Fibroblast of gingiva (primary cell): ENCODE measurements around the gene TECR.
A peak's percentile ranks its signal among the peaks of the same experiment; 100 is the strongest.
"Not testable (repeated sequence)": the region's sequence is repeated elsewhere in the genome, so short reads cannot be mapped to it uniquely, and the experiment has no call there.

Experiments used
- DNase-seq: peaks from one replicate; pipeline ENCODE4 v3.0.0-alpha.2; 2011; ENCODE audit warnings: low read depth

TECR gene

GRCh38 chr19:14561249-14561648 lies 31.9 kb downstream of the TECR start:
- DNase-seq: no peak

DNA sequence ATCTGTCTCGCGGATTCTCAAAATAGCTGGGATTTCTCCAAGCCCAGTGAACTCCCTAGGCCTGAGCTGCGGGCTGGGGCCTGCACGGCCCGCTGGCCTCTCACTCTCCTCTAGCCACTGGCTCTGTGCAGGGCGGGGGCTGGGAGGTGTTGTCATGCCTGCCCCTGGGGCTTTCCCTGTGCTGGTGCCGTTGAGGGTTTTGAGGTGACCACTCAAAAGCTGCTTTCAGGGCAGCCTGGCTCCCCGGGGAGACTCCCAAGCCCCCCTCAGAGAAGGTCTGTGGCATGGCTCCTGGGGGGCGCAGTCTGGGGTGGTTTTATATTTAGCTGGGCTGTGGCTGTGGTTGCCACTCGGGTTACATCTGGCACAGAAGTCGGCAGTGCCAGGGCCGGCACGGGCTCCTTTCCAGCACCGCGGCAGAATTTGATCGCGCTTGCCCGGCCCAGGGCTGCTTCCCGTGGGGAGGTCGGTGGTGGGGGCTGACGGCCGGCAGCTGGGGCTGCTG lies 32.5 kb downstream of the TECR start:
- peak; percentile 83 for DNase-seq

DNA sequence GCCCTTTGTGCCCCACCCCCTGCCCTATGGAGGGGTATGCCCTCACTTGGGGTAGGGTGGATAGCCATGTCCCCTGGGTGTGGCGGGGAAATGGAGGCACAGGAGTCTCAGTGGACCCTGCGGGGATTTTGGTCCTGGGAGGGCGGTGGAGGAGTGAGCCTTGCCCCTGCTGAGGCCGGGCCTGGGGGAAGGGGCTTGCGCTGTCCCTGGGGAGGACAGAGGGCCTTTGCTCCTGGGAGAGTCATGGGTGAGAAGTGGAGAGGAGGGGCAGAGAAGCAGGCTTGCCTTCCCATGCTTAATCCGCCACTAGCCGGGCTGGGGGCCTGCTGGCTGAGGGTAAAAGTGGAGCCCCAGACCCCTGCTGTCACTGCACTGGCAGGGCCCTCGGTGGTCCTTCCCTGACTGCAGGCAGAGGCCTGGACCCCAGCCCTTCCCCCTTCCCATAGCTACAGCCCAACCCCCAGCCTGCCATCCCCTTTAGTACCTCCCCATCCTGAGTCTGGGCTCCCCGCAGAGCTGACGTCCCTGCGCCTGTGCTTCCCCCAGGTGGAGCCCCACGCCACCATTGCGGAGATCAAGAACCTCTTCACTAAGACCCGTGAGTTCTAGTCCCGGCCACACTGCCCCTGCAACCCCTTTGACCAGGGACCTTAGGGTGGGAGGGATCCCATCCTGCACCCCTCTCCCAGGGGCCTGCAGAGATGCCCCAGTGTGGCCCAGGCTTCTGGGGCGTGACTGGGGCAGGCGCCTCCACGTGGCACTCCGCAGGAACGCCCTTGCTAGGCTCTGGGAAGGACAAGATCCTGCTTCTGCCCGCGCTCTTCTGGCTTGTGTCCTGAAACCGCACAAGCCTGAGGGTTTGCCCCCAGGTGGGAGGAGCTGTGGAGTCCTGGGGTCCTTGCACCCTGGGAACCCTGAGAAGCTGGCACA lies 33.5 kb downstream of the TECR start:
- no peak for DNase-seq

DNA sequence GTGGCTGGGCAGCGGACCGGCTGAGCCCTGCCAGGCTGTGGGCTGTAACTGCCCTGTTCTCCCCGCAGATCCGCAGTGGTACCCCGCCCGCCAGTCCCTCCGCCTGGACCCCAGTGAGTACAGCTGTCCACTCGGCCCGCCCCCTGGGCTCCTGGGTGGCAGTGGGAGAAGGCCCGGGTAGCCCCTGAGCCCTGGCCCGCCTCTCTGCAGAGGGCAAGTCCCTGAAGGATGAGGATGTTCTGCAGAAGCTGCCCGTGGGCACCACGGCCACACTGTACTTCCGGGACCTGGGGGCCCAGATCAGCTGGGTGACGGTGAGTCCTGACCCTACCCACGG lies 34.2 kb downstream of the TECR start:
- DNase-seq: no peak

DNA sequence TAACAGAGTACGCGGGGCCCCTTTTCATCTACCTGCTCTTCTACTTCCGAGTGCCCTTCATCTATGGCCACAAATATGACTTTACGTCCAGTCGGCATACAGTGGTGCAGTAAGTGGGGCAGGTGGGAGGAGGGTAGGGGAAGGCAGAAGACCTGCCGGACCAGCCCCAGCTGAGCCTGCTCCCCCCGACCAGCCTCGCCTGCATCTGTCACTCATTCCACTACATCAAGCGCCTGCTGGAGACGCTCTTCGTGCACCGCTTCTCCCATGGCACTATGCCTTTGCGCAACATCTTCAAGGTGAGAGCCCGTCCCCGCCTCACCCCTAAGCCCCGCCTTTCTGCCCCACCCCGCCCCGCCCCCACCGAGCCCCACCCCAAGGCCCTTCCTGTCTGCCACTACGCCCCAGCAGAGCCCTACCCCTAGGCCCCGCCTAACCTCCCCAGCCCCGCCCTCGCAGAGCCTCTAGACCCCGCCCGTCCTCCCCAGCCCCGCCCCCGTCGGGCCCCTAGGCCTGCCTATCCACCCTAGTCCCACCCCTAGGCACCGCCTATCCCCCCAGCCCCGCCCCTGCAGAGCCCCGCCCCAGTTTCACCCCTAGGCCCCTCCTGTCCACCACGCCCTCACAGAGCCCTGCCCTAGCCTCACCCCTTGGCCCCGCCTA lies 34.7 kb downstream of the TECR start:
- peak; percentile 52 for DNase-seq

GRCh38 chr19:14564652-14565297 lies 35.4 kb downstream of the TECR start:
- not testable (repeated sequence) for DNase-seq

GRCh38 chr19:14565298-14565679 lies 35.9 kb downstream of the TECR start:
- no peak for DNase-seq

DNA sequence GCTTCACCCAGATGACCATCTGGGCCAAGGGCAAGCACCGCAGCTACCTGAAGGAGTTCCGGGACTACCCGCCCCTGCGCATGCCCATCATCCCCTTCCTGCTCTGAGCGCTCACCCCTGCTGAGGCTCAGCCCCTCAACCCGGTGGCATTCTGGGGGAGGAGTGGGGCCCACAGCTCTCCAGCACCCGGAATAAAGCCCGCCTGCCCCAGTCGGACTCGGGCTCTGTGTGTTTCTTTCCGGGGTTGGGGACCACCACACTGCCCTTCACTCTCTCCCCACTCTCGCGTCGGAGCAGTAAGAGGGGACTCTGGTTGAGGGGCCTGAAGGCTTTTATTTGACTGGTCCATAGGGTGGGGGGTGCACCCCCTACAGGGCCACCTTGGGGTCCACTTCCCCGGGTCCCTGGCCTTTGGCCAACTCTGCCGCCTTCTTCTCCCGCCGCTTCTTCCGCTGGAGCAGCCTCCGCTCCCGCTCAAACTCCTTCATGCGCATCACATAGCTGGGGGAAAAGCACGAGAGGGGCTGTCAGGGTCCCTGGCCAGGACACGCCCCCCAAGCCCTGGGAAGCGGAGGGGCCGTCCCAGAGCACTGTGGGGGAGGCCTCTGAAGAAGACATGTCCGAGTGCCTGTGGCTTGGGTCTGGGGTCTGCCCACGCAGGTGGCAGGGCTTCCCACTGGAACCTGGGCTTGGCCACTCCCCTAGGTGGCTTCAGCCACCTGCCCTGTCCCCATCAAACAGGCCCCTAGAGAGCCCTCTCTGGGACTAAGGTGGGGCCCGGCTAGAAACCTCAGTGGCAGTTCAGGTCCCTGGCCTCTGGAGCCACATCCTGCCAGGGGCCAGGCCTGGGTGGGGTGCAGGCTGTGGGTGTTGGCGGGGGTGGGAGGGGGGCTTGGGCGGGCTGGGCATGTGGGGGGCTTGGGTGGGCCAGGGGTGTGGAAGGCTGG lies 36.6 kb downstream of the TECR start:
- no peak for DNase-seq

GRCh38 chr19:14566712-14567077 lies 37.3 kb downstream of the TECR start:
- no peak for DNase-seq

- no peak for DNase-seq
These were observed 37.7 kb downstream of the TECR start for GRCh38 chr19:14567079-14567478.

DNA sequence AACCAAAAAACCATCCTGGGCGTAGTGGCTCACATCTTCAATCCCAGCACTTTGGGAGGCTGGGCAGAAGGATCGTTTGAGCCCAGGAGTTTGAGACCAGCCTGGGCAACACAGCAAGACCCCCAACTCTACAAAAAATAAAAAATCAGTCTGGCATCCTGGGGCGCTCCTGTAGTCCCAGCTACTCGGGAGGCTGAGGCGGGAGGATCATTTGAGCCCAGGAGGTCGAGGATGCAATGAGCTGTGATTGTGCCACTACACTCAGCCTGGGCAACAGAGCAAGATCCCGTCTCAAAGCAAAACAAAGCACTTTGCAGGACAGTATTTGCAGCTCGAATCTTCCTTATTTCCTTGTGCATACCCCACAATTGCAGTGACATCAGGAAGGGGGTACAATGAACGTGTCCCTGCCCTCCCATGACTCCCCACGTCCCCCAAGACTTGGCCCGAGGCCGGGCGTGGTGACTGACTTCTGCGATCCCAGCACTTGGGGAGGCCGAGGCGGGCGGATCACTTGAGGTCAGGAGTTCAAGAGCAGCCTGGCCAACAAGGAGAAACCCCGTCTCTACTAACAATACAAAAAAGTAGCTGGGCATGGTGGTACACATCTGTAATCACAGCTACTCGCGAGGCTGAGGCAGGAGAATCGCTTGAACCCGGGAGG lies 41.6 kb downstream of the TECR start:
- DNase-seq: no peak

- DNase-seq: peak; percentile 94
These were observed 42.5 kb downstream of the TECR start, which contains the start of gene NDUFB7 for GRCh38 chr19:14571695-14572490. TSS of gene NDUFB7 (minus strand) at chr19:14572066. CDS start at chr19:14572000, 66 bp downstream.

- no peak for DNase-seq
These were observed 46.1 kb downstream of the TECR start for GRCh38 chr19:14575428-14575980.

GRCh38 chr19:14576363-14576762 lies 47.0 kb downstream of the TECR start:
- no peak for DNase-seq

- DNase-seq: no peak
These were observed 47.9 kb downstream of the TECR start for GRCh38 chr19:14577264-14577663.

DNA sequence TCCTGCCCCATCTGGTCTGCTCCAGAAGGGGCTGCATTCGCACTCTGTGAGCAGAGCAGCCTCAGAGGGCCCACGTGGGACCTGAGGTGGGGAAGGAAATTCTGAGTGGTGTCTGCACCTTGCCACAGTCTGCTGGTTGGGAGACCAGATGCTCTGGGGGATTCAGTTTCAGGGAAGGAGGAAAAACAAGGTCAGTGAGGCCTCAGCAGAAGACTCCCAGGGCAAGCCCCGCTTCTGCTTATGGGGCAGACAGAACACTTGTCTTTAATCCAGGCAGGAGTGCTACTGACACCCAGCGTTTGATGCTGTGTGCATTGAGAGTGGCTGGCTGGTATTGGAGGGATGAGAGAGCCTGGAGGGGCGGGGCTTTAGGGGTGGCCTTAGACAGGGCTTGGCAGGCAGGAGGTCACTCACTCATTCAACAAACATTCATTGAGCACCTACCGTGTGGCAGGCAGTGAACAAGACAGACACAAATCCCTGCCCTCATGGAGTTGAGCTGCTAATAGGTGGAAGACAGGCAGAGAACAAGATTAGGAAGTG lies 48.6 kb downstream of the TECR start:
- no peak for DNase-seq

GRCh38 chr19:14580623-14581237 lies 51.3 kb downstream of the TECR start:
- no peak for DNase-seq

- no peak for DNase-seq
These were observed 53.5 kb downstream of the TECR start, which contains the start of gene CLEC17A for GRCh38 chr19:14582894-14583340. TSS of gene CLEC17A (plus strand) at chr19:14583084. CDS start at chr19:14583161, 77 bp downstream.

DNA sequence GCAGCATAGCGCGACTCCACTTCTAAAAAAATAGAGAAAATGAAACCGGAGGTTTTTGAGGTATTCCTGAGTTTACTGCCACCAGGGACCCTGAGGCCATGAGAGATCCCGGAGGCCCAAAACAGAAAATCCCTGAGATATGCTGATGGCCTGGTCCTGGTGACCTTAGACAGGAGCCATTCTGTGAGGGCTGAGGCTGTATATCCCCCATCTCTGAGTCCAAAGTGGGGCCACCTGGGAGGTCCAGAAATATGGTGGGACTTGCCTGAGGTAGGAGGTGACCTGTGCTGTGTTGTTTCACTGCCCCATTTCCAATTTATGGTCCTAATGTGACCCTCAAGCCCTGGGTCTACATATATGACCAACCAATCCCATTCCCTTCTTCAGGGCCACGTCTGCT lies 55.0 kb downstream of the TECR start:
- not testable (repeated sequence) for DNase-seq
